ENCODE measurements around the gene SCN2A. TPM values are rescaled to one million over a fixed set of nuclear protein-coding genes. Genes with fewer than 3 reads are reported as not detected.

Gene SCN2A
- total RNA-seq, 1 experiment from 2014 or later: 0.24 TPM

DNA sequence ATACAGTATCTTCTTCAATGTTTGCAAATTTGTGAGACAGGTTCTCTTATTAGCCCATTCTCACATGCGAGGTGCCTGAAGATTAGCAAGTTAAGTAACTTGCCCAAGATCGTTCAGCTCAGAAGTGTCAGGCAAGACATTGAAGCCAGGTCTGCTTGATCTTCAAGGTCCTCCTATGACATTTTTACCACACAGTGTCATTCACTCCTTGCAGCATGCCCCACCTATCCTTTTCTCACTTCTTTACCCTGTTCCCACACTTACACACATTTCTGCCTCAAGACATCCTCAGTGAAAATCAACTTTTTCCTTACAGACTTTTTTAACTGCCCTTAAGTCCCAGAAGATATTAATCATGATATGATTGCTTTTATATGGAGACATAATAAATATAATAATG, 73.8 kb downstream of the SCN2A start:
- H2BK120ac ChIP-seq (ENCODE audit: low read depth, low read length, poor library complexity, severe bottlenecking): no peak overlapping the region
- no peaks in the 10 kb centered on the region for H3K4me1 ChIP-seq (ENCODE audit: insufficient read depth, low read length)
- H3K79me1 ChIP-seq (ENCODE audit: insufficient read depth, low read depth, low read length, poor library complexity, severe bottlenecking): no peaks in the 10 kb centered on the region
- no peak overlapping the region for H3K4me3 Mint-ChIP-seq
- H3K27ac ChIP-seq (ENCODE audit: insufficient read length, low read depth, low read length): no peak overlapping the region
- H3K9ac ChIP-seq (ENCODE audit: extremely low read depth, insufficient read length, low read length): no peak overlapping the region
- H3K9me3 Mint-ChIP-seq: no peaks in the 10 kb centered on the region
- H3K18ac ChIP-seq (ENCODE audit: insufficient read length, low read depth, low read length): no peak overlapping the region
- H3K4ac ChIP-seq (ENCODE audit: low read depth, low read length): no peak overlapping the region
- peaks cover 3 to 4% of the 10 kb centered on the region in 2 experiments; a peak in 2 of 4 replicates for H3K4me1 Mint-ChIP-seq
- no peak overlapping the region for H3K27ac Mint-ChIP-seq
- H3K9me3 ChIP-seq (ENCODE audit: control insufficient read depth, low read depth, low read length): no peaks in the 10 kb centered on the region
- no peak overlapping the region for H4K5ac ChIP-seq (ENCODE audit: insufficient read length, low read depth, low read length)
- WGBS (ENCODE audit: extremely low coverage, insufficient read length, low lambda C conversion rate): no CpG with 5 or more reads among the region's 2 CpGs
- no peaks in the 10 kb centered on the region for H3K27me3 ChIP-seq (ENCODE audit: insufficient read depth, low read length)
- no peak overlapping the region for H3K56ac ChIP-seq (ENCODE audit: insufficient read length, low read depth, low read length)
- no peaks in the 10 kb centered on the region for H3K36me3 Mint-ChIP-seq (ENCODE audit: insufficient read depth in 1 of 3, low read depth in 3 of 3)
- H2BK15ac ChIP-seq (ENCODE audit: low read depth, low read length): no peak overlapping the region
- DNase-seq: no peak
- H3T11ph ChIP-seq (ENCODE audit: low read length): no peak overlapping the region
- H3K4me2 ChIP-seq (ENCODE audit: insufficient read depth, insufficient read length, low read length): no peak overlapping the region
- no peak overlapping the region for H2AFZ ChIP-seq (ENCODE audit: low read length)
- no peaks in the 10 kb centered on the region for H3K79me2 ChIP-seq (ENCODE audit: insufficient read depth, low read length)
- H2BK20ac ChIP-seq (ENCODE audit: low read depth, low read length, poor library complexity, severe bottlenecking): no peak overlapping the region
- H3K14ac ChIP-seq (ENCODE audit: insufficient read depth, low read length): no peak overlapping the region
- no peak for TF ChIP-seq CTCF (conservative IDR thresholded peaks at IDR 0.05)
- H2BK12ac ChIP-seq (ENCODE audit: insufficient read length, low read depth, low read length): no peak overlapping the region
- no peaks in the 10 kb centered on the region for H3K23me2 ChIP-seq (ENCODE audit: insufficient read length, low read depth, low read length, poor library complexity, severe bottlenecking)
- H4K20me1 ChIP-seq (ENCODE audit: control insufficient read depth, insufficient read depth, insufficient read length): no peaks in the 10 kb centered on the region
- no peaks in the 10 kb centered on the region for H3K27me3 Mint-ChIP-seq (ENCODE audit: low read depth)
- H2AK5ac ChIP-seq (ENCODE audit: insufficient read length, low read length): no peak overlapping the region
- H2BK5ac ChIP-seq (ENCODE audit: insufficient read length, low read length): no peak overlapping the region
- no peak overlapping the region for H3K23ac ChIP-seq (ENCODE audit: insufficient read length, low read depth, low read length)
- no peak overlapping the region for H4K91ac ChIP-seq (ENCODE audit: insufficient read length, low read depth, low read length)
- no peak overlapping the region for H4K8ac ChIP-seq (replicated peaks; ENCODE audit: insufficient read length, low read depth, low read length)

Data from H9 (cell line).